Measurements from ENCODE around the gene HRCT1.
"Not testable (repeated sequence)": the region's sequence is repeated elsewhere in the genome, so short reads cannot be mapped to it uniquely, and the experiment has no call there.

Gene HRCT1

DNA sequence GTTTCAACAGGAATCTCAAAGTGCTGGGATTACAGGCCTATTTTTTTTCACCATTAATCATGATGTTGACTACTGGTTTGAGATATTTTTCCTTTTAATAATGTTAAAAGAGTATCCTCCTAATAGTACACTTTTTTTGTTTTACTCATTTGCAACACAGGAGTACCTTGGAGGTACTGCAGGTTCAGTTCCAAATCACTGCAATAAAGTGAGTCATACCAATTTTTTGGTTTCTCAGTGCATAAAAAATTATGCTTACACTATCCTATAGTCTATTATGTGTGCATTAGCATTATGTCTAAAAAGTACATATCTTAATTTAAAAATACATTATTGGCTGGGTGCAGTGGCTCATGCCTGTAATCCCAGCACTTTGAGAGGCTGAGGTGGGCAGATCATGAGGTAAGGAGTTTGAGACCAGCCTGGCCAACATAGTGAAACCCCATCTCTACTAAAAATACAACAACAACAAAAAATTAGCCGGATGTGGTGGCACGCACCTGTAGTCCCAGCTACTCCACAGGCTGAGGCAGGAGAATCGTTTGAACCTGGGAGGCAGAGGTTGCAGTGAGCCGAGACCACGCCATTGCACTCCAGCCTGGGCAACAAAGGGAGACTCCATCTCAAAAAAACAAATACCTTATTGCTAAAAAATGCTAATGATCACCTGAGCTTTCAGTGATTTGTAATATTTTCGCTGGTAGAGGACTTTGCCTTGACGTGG lies 8.5 kb upstream of the HRCT1 start:
- FAIRE-seq = not testable (repeated sequence)

- no peak for FAIRE-seq
Measured at GRCh38 chr9:35898337-35898736, 7.7 kb upstream of the HRCT1 start.

- no peak for FAIRE-seq
Measured at GRCh38 chr9:35899021-35899420, 7.0 kb upstream of the HRCT1 start.

DNA sequence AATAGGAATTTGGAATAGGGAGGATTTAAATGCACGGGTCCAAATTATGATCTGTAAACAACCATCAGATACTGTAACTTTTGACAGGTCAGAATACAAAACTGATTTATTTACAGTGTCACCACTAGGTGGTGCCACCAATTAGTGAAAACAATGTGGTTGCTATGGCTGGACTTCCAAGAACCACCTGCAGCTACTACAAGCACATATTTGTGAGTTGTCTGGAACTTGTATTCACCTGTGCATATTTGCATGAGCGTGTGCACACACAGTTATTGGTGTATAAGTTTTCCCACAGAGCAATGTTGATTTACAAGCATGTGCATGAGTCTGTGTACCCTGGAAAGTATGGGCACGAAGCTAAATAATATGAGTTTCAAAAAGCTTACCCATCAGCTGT lies 3.0 kb upstream of the HRCT1 start:
- peak; percentile 96 for FAIRE-seq

DNA sequence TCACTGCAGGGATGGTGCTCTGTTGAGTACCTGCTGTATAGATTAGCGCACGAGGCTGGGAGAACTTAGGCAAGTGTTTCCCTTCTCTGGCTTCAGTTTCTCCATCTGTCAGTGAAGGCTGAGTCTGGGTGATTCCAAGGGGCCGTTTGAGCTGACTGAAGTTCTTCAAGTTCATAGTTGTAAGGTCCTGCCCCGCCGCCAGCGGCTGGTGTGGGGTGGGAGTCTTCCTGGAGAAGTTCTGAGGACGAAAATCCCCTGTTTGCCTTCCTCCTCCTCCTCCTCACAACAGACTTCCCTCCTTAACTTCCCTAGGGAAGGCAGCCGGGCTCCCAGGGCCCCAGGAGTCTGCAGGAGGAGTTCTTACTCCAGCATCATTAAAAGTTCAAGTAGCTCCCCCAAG lies 1.7 kb upstream of the HRCT1 start:
- FAIRE-seq = no peak

DNA sequence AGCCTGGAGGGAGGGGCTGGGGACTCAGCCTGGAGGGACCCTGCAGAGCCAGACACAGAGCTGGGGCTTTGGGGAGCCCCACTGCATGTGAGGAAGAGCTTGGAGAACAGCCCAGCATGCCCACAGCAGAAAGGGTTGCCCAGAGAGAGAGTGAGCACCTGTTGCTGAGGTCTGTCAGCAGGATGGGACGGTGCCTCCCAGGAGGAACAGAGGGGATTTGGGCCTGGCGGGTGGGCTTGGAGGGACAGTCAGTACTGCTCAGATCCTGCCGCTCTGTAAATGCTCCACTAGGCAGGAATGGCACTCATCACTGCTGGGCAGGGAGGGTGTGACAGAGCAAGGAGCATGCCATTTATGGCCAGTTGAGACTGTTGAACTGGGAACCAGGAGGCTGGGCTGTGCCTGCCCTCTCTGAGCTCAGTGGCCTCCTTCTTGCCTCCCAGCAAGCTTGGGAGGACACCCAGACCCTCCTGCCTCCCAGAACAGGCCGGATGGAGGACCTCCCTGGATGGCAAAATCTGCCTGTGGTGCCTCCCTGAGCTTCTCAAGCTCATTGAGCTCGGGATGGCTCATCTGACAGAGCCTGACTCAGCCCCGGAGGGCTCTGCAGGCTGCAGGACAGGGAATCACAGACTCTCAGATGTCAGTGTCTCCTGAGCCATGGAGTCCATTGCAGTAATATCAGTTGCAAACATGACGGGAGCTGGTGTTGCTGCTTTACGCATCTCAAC lies 786 bp upstream of the HRCT1 start:
- FAIRE-seq = peak; percentile 70

- FAIRE-seq = peak; percentile 95
Measured at GRCh38 chr9:35906923-35907699, 1.1 kb downstream of the HRCT1 start.

GRCh38 chr9:35907711-35908503 lies 1.9 kb downstream of the HRCT1 start:
- peak; percentile 96 for FAIRE-seq

DNA sequence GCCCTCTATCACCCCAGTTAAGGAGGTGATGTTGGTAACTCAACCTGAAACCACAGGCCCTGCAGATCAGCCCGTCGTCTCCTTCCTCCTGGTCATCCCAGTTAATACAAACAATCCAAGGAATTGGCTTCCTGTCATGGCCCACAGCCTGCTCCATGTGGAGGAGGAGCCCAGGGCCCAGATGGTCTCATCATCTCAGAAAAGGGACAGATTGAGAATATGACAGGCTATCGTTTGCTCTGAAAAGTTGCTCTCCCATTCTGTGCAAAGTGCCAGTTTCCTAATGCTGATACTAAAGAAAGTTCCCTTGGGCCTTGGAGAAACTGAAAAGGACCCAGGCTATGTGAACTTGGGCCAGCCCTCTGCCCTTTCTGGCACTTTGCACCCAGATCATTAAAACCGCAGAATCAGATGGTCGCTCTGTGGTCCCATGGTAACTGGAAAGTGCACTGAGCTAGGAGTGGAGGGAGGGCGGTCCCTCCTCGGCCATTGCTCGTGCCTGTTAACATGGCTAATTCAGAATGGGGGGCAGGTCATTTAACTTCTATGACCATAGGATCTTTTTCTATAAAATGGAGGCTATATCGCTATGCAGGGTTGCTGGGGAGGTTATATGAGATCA lies 2.6 kb downstream of the HRCT1 start:
- no peak for FAIRE-seq

DNA sequence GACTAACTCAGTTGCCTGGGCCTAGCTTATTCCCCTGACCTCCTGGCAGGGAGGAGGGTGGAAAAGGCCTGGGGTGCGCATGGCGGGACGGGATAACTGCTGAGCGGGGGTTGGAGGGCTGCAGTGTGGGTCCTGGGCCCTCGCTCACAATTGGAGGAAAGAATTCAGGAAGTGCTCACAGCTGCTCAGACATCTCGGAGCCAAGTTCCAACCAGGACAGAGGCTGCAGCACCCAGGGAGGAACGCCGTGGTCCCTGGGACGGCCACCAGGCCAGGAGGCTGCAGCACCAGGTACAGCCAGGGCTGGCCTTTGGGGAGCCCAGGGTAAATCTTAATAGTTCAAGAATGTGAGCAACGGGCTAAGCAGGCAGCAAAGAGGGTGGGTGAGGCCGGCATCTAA lies 3.3 kb downstream of the HRCT1 start, which contains the start of gene SPAAR:
Gene SPAAR, plus strand, starts transcription at position 217 of the 400 bp plus-strand sequence. CDS start 974 bp downstream, outside the sequence.
- FAIRE-seq = no peak

DNA sequence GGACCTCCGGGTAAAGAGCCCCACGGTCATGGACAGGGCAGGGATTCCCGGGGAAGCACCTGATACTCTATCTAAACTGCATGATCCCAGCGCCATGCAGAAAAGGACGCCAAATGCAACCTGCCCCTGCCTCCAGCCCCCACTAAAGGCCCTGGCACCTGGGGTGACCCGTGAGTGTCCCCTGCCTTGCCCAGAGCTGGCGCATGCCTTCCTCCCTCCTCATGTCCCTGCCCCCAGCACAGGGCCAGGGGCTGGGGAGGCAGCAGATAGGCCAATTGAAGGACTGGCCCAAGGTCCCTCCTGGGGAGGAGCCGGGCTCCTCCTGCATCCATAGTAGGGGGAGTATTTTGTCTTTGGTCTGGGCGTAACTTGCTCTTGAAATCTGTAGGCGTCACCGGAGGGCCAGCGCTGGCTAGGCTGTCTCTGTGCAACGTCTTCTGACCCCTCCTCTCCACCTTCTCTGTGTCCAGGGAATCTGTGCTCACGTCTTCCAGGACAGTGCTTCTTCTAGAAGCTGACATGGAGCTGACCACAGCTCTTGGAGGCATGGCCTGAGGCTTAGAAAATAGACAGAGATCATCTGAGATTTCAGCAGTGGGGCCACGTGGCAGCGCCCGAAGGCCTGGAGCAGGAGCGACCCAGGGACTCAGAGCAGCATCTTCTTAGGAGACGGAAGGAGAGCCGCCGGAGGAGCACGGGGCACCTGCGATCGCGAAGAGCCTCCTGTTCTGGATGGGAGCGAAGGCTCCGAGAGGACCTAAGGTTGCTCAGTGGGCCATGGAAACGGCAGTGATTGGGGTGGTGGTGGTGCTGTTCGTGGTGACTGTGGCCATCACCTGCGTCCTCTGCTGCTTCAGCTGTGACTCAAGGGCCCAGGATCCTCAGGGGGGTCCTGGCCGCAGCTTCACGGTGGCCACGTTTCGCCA lies 3.9 kb downstream of the HRCT1 start:
- FAIRE-seq = peak; percentile 47

GRCh38 chr9:35910613-35911359 lies 4.8 kb downstream of the HRCT1 start:
- FAIRE-seq = no peak

GRCh38 chr9:35911690-35912089 lies 5.7 kb downstream of the HRCT1 start:
- no peak for FAIRE-seq

DNA sequence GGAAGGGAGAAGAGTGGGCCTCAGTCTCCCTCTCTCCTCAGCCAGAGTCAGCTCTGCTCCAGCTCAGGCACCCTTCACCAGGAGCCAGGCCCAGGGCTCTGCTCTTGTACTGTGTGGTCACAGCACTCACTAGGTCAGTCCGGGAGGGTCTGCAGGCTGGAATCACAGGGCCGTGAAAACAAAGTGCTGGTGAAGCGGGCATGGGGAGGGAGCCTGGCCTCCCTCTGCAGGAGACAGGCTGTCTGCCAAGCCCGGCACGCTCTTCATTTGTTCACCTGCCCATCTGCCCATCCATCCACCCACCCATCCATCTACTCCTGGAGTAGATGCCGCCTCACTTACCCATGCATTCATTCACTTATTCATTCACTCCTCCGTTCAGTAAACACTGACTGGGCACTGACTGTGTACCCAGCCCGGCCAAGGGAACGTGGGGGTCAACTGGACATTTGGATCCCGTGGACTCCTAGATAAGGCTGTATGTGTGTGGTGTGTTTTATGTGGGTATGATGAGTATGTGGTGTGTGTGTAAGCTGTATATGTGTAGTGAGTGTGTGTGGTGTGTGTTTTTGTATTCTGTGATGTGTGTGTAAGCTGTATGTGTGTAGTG lies 6.9 kb downstream of the HRCT1 start:
- no peak for FAIRE-seq

DNA sequence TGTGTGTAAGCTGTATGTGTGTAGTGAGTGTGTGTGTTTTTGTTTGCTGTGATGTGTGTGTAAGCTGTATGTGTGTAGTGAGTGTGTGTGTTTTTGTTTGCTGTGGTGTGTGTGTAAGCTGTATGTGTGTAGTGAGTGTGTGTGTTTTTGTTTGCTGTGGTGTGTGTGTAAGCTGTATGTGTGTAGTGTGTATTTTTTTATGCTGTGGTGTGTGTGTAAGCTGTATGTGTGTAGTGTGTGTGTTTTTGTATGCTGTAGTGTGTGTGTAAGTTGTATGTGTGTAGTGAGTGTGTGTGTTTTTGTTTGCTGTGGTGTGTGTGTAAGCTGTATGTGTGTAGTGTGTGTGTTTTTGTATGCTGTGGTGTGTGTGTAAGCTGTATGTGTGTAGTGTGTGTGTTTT lies 7.4 kb downstream of the HRCT1 start:
- not testable (repeated sequence) for FAIRE-seq

DNA sequence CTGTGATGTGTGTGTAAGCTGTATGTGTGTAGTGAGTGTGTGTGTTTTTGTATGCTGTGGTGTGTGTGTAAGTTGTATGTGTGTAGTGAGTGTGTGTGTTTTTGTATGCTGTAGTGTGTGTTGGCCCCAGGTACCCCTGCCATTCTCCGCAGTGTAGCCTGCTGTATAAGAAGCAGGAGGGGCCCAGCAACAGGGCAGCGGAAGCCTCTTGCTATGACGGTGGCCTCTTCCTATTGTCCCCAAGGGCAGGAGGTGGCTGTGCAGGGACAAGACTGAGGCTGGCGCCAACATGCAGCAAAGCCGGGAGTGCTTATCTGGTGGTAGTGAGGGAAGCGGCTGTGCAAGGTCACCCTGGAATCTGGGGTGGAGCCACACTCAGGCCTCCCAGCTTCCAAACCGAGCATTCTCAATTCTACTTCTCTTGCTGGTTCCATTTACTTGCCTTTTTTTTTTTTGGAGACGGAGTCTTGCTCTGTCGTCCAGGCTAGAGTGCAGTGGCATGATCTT lies 8.4 kb downstream of the HRCT1 start:
- no peak for FAIRE-seq

DNA sequence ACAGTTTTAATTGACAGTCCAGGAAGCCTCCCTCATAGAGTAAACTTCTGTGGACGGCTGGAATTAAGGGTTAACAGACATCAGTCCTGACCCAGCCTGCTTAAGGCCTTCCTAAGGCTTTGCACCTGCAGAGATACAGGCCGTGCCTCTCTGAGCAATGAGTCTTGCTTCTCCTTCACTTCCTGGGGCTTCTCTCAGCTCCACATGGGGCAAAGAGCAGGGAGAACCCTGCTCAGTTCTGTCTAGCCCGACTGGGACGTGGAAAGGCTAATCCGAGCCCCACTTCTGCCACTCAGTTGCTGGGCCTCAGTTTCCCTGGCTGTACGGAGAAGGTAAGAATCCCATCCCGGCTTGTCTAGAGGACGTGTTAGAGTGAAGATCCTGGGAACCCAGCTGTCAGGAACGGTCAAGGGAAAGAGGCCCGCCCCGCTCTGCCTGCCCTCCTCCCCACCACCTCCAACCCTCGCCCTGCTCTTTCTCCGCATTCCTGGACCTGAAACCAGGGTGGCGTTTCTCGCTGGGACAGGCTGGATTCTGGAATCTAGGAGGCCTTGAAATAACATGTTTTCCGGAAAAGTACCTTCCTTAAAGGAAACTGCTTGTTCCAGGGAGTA lies 9.8 kb downstream of the HRCT1 start:
- no peak for FAIRE-seq

DNA sequence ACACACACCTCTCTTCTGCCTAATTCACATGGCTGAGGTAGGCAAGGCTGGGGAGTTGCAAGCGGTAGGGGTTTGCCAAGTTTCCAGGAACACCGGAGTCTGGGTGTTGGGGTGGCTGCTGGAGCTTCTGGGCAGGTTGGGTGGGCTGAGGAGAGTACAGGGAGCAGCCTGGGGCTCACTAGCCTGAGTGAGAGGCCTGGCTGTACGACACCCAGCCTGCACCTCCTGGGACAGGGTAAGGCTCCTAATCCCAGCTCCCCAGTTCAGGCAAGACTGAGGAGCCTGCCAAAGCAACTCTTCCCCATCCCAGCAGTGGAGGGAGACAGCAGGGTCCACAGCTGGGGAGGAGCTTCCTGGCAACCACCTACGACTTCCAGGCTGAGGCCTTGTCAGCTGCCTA lies 11.3 kb downstream of the HRCT1 start:
- FAIRE-seq = no peak

DNA sequence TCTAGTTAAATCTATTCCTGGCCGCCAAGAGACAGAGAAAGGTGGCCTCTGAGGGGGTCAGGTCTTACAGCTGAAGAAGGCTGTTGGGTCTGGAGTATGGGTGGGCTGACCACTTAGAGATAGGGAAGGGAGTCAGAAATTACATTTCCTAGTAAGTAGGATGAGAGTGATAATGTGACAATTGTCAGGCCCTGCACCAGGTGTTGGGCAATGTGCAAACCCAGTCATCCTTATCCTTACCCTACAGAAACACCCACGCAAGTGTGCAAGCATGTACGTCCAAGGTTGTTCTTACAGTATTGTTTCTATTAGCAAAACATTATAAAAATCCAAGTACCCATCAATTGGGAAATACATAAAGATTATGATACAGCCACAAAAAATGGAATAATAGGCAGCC lies 12.8 kb downstream of the HRCT1 start:
- no peak for FAIRE-seq

Data from A204.1 (cell line).